H1 (cell line): ENCODE measurements around the gene DLK1. TPM values are rescaled to one million over a fixed set of nuclear protein-coding genes. Genes with fewer than 3 reads are reported as not detected.

ENCODE experiments used
- SIX5 ChIP-seq: IDR thresholded peaks from 2 replicates; pipeline ENCODE4 v1.6.1; 2011; ENCODE audit warnings: mild to moderate bottlenecking, low read depth, low read length
- SP2 ChIP-seq: IDR thresholded peaks from 2 replicates; pipeline ENCODE4 v1.6.1; 2012; ENCODE audit warnings: mild to moderate bottlenecking, low read length, inconsistent platforms
- polyA plus RNA-seq, 7 experiments: library from polyadenylated mRNA; depleted of rRNA in 3 of 7; stranded (reverse) in 5 of 7; unstranded in 2 of 7; fragments of >200 nt in 5 of 7; fragments of 200-250 nt in 2 of 7; gene quantifications; 1 replicate in 5 of 7; 2 replicates in 1 of 7; 4 replicates in 1 of 7; pipeline versions ENCODE4 v1.2.1 to v1.2.3, GENCODE V29; 2011 to 2013; ENCODE audit warnings: missing spikeins in 2 of 7, mixed read lengths in 2 of 7
- total RNA-seq: library from RNA; stranded (reverse); fragmentation: NEBNext Ultra II Directional; extraction: Animal tissue kit (Norgen Biotek cat#: 25700); gene quantifications from 2 replicates; pipeline ENCODE4 v1.2.1, GENCODE V29; 2021

The DLK1 gene
- total and polyA plus RNA-seq, 2 of the 8 experiments (the other 6 are each of a cell fraction or from before 2014, with no cell fraction given), result 1.3 to 2.4 TPM

- no peak for TF ChIP-seq SIX5
- TF ChIP-seq SP2, result no peak
- TF ChIP-seq, all 59 proteins: peak for 0
These were observed 14.2 kb downstream of the DLK1 start (continued) for GRCh38 chr14:100740929-100741328.
